ENCODE results near the gene CALML6.

- no peak for TF ChIP-seq EZH2phosphoT487 (IDR thresholded peaks at IDR 0.05; ENCODE audit: unreplicated experiment)
- TF ChIP-seq CTCF (conservative IDR thresholded peaks at IDR 0.05; ENCODE audit: low read depth in 2 of 2): no peak
- TF ChIP-seq ETS1 (IDR thresholded peaks at IDR 0.05): no peak
- TF ChIP-seq JUNB (IDR thresholded peaks at IDR 0.05; ENCODE audit: unreplicated experiment): no peak
- no peak for TF ChIP-seq ZNF114 (CRISPR knock-in tag; IDR thresholded peaks at IDR 0.05)
- no peak for TF ChIP-seq EZH2 (IDR thresholded peaks at IDR 0.05; ENCODE audit: low read depth, unreplicated experiment)
- TF ChIP-seq REST (IDR thresholded peaks at IDR 0.05; ENCODE audit: unreplicated experiment): no peak
- no peak for TF ChIP-seq POLR2AphosphoS5 (IDR thresholded peaks at IDR 0.05; ENCODE audit: low read depth)
These were observed 41.9 kb upstream of the CALML6 start for GRCh38 chr1:1873186-1873585.

All from GM23338 (cell line).